Measurements from ENCODE around the gene ATXN10. TPM values are rescaled to one million over a fixed set of nuclear protein-coding genes. Genes with fewer than 3 reads are reported as not detected.

ATXN10 gene
- total and polyA plus RNA-seq, 2 of the 8 experiments (the other 6 are each of a cell fraction or from before 2014, with no cell fraction given), result 134 to 210 TPM

DNA sequence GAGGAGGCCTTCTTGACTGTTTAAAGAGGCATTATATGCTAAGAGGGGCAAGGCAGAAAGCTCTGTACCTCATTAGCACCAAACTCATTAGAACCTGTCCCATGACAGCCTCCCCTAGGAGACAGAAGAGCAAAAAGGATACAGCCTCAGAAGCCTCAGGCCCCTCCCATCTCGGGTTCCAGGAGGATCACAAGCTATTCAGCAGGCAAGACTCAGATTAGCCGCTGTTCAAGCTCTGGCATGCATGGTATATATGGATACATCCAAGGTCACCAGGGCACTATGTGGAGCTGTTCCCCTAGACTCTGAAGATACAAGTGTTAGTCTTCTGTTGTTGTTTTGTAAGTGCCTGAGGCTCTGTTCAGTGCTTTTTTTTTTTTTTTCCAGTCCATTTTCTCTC is 32.1 kb downstream of the ATXN10 start:
- no peak overlapping the region for H3K9ac ChIP-seq (replicated peaks in 1 of 4; ENCODE audit: extremely low read depth in 1 of 4, low read depth in 3 of 4, low read length in 3 of 4)
- peaks cover 3% of the 10 kb centered on the region; the same call in 1 of the 2 replicates for H3K79me1 ChIP-seq (ENCODE audit: low read depth, low read length)
- H2BK20ac ChIP-seq (ENCODE audit: low read length), result no peak overlapping the region
- no peak overlapping the region for H2BK5ac ChIP-seq (ENCODE audit: low read depth, low read length)
- peaks cover 2 to 4% of the 10 kb centered on the region in 2 experiments for H4K20me1 ChIP-seq (replicated peaks in 1 of 2; ENCODE audit: control insufficient read depth in 1 of 2, insufficient read depth in 2 of 2, low read length in 2 of 2)
- H3K4me1 ChIP-seq (replicated peaks in 1 of 4; ENCODE audit: control insufficient read depth in 3 of 4, insufficient read depth in 4 of 4, low read length in 3 of 4), result peaks cover 0 to 5% (median 0%) of the 10 kb centered on the region in 4 experiments; a peak in 1 of 7 replicates
- FAIRE-seq (no peak), DNase-seq (ENCODE audit: low read depth in 1 of 2, low spot score in 2 of 2) (no peak)
- no peak overlapping the region for H3K4me3 ChIP-seq (ENCODE audit: extremely low read depth in 1 of 4, insufficient read depth in 2 of 4, low read depth in 3 of 4, low read length in 4 of 4)
- POLR2A ChIA-PET (ENCODE audit: partially characterized antibody), result interaction anchor here (1.1 kb wide), 1 partner anchor 20 kb away, joined by 3 read pairs; no protein-coding TSS in a partner anchor
- H2BK12ac ChIP-seq (ENCODE audit: low read depth, low read length), result no peak overlapping the region
- no peak overlapping the region for H3K4ac ChIP-seq (replicated peaks; ENCODE audit: insufficient read length, low read depth, low read length)
- no peaks in the 10 kb centered on the region for H3K9me3 ChIP-seq (ENCODE audit: insufficient read depth in 2 of 2, low read depth in 1 of 2, low read length in 1 of 2)
- H2BK15ac ChIP-seq (ENCODE audit: low read length), result no peak overlapping the region
- H4K8ac ChIP-seq (ENCODE audit: extremely low read depth, insufficient read depth, low read length), result no peak overlapping the region
- H3K27me3 ChIP-seq (replicated peaks in 1 of 4; ENCODE audit: control insufficient read depth in 3 of 4, extremely low read depth in 1 of 4, insufficient read depth in 3 of 4, low read length in 3 of 4), result no peaks in the 10 kb centered on the region
- no peak overlapping the region for H2AK5ac ChIP-seq (ENCODE audit: low read depth, low read length)
- no peak overlapping the region for H3K4me2 ChIP-seq (ENCODE audit: insufficient read depth in 1 of 2, low read depth in 2 of 2, low read length in 2 of 2)
- no peak overlapping the region for H3K23ac ChIP-seq (ENCODE audit: insufficient read length)
- H2BK120ac ChIP-seq (replicated peaks; ENCODE audit: low read depth, low read length), result no peak overlapping the region
- H4K91ac ChIP-seq (replicated peaks; ENCODE audit: insufficient read length, low read length), result no peak overlapping the region
- no peaks in the 10 kb centered on the region for H3K23me2 ChIP-seq (ENCODE audit: low read depth, low read length)
- H3K79me2 ChIP-seq (ENCODE audit: control insufficient read depth in 1 of 2, insufficient read depth in 2 of 2, low read length in 2 of 2), result peaks cover 0 to 17% of the 10 kb centered on the region in 2 experiments; a peak in 1 of 4 replicates
- H3K56ac ChIP-seq (replicated peaks; ENCODE audit: insufficient read length, low read depth, low read length), result no peak overlapping the region
- 79% methylated on average over 2 of the region's 2 CpGs; no CpG with 5 or more reads in 1 of the 2 experiments for WGBS, 2 experiments (ENCODE audit: extremely low coverage in 1 of 2, insufficient coverage in 1 of 2, insufficient read length in 1 of 2, insufficient replicate concordance in 2 of 2, low coverage in 1 of 2, low lambda C conversion rate in 2 of 2, missing lambda C conversion rate in 1 of 2)
- H3K27ac ChIP-seq (ENCODE audit: low read depth, low read length), result no peak overlapping the region
- no peak overlapping the region for H3K18ac ChIP-seq (ENCODE audit: extremely low read depth, low read length)
- H2AFZ ChIP-seq (ENCODE audit: low read length), result no peak overlapping the region
- H3K14ac ChIP-seq (ENCODE audit: insufficient read length), result no peak overlapping the region
- no peak overlapping the region for H4K5ac ChIP-seq (ENCODE audit: insufficient read length, low read depth, low read length)
- CTCF ChIA-PET (ENCODE audit: partially characterized antibody), result interaction anchor here (0.7 to 1.0 kb wide), 2 partner anchors 12 to 27 kb away, joined by 3 to 6 read pairs; no protein-coding TSS in a partner anchor
- H3K36me3 ChIP-seq (ENCODE audit: control insufficient read depth in 2 of 4, insufficient read depth in 4 of 4, low read length in 3 of 4), result peaks cover 3 to 23% (median 17%) of the 10 kb centered on the region in 4 experiments; a peak in 6 of 8 replicates
- TF ChIP-seq SUZ12 (IDR thresholded peaks at IDR 0.05; ENCODE audit: low read length) (no peak), CHD2 (IDR thresholded peaks at IDR 0.05; ENCODE audit: low read length) (no peak), TEAD4 (IDR thresholded peaks at IDR 0.05; ENCODE audit: low read depth, low read length) (no peak), GTF2F1 (IDR thresholded peaks at IDR 0.05; ENCODE audit: borderline replicate concordance, low read depth, low read length) (no peak), POLR2AphosphoS5 (IDR thresholded peaks at IDR 0.05; ENCODE audit: low read depth, low read length) (no peak), MAFK (IDR thresholded peaks at IDR 0.05; ENCODE audit: low read depth, low read length) (no peak), ATF2 (IDR thresholded peaks at IDR 0.05; ENCODE audit: low read length) (no peak), SRF (IDR thresholded peaks at IDR 0.05; ENCODE audit: low read depth, low read length) (no peak), SAP30 (IDR thresholded peaks at IDR 0.05; ENCODE audit: insufficient read depth, insufficient replicate concordance, low read length) (no peak), SP1 (IDR thresholded peaks at IDR 0.05; ENCODE audit: low read depth, low read length) (no peak), CHD1 (IDR thresholded peaks at IDR 0.05; ENCODE audit: low read depth, low read length) (no peak), KDM4A (IDR thresholded peaks at IDR 0.05; ENCODE audit: low read depth, low read length, severe bottlenecking) (no peak), TAF1 (IDR thresholded peaks at IDR 0.05; ENCODE audit: low read depth, low read length) (no peak)

All from H1 (cell line).